Lung (tissue), 12 donors: Measurements from ENCODE around the gene ZDHHC3. TPM values are rescaled to one million over a fixed set of nuclear protein-coding genes. Genes with fewer than 3 reads are reported as not detected.

Experiments used
- ATAC-seq: fragments of 200-7000 bp; cut with Tn5 transposase; one replicate; pipeline ENCODE4 v1.9.1; 2020; ENCODE audit warnings: moderate number of reproducible peaks; ENCODE audit not compliant: insufficient read depth, low FRiP score
- DNase-seq, 3 donors: peaks; one replicate each; pipeline ENCODE4 v3.0.0-alpha.2; 2013 to 2017
- H3K27ac ChIP-seq, 2 donors: one replicate each; pipeline ENCODE4 v1.5.1; 2013; ENCODE audit warnings: mild to moderate bottlenecking in 2 of 2, moderate library complexity in 2 of 2, control low read depth in 1 of 2, inconsistent platforms in 1 of 2, low read depth in 1 of 2, low read length in 1 of 2
- H3K27me3 ChIP-seq, 3 donors: one replicate each; pipeline ENCODE4 v1.5.1; 2013; ENCODE audit warnings: low read length in 2 of 3; ENCODE audit not compliant: control insufficient read depth in 3 of 3, insufficient read depth in 3 of 3
- H3K36me3 ChIP-seq, 4 donors: one replicate each; pipeline ENCODE4 v1.5.1; 2013; ENCODE audit warnings: low read length in 4 of 4, mild to moderate bottlenecking in 1 of 4, moderate library complexity in 1 of 4; ENCODE audit not compliant: control insufficient read depth in 4 of 4, insufficient read depth in 4 of 4
- H3K4me1 ChIP-seq, 5 donors: one replicate each; pipeline ENCODE4 v1.5.1; 2013; ENCODE audit warnings: low read length in 5 of 5, mild to moderate bottlenecking in 2 of 5, moderate library complexity in 1 of 5; ENCODE audit not compliant: control insufficient read depth in 5 of 5, insufficient read depth in 5 of 5
- H3K4me3 ChIP-seq: one replicate; pipeline ENCODE4 v1.5.1; 2013; ENCODE audit warnings: mild to moderate bottlenecking, control low read depth, moderate library complexity
- H3K9ac ChIP-seq, 2 donors: one replicate each; pipeline ENCODE4 v1.5.1; 2013; ENCODE audit warnings: low read length in 2 of 2, control low read depth in 1 of 2; ENCODE audit not compliant: insufficient read depth in 1 of 2
- H3K9me3 ChIP-seq, 4 donors: one replicate each; pipeline ENCODE4 v1.5.1; 2013; ENCODE audit warnings: low read length in 3 of 4, mild to moderate bottlenecking in 1 of 4, moderate library complexity in 1 of 4; ENCODE audit not compliant: control insufficient read depth in 4 of 4, insufficient read depth in 3 of 4
- CTCF ChIP-seq: IDR thresholded peaks from 2 replicates; pipeline ENCODE4 v1.5.1; 2012; ENCODE audit warnings: mild to moderate bottlenecking; ENCODE audit errors: control extremely low read depth, extremely low read depth
- WGBS, 2 donors: extraction: QIAGEN DNeasy Blood & Tissue Kit; methylation state at CpG; one replicate each; pipeline ENCODE4 v1.1.7; 2013; 5-methylcytosine and 5-hydroxymethylcytosine counted together
- polyA plus RNA-seq, 2 donors: library from polyadenylated mRNA; stranded (reverse); fragments of 200-250 nt; gene quantifications; one replicate each; pipeline ENCODE4 v1.2.1, GENCODE V29; 2013
- total RNA-seq, 2 donors: library from RNA; depleted of rRNA in 1 of 2; stranded (reverse); fragments of >200 nt in 1 of 2; gene quantifications; one replicate each; pipeline ENCODE4 v1.2.1, GENCODE V29; 2014 to 2021
- donor health status: control.
- donor health status: control.
- donor health status: Bipolar disorder and iron deficiency.
- donor health status: healthy.
- donor health status: DM: yes; HTN: yes; CAD: no.

Gene ZDHHC3
- total and polyA plus RNA-seq, 4 donors, result 49.8 to 96.2 (median 78.0) TPM

- Histone ChIP-seq H3K36me3 (peaks cover 9 to 21% (median 13%) of the 10 kb centered on the region in 4 donors), H3K9me3 (no peaks in the 10 kb centered on the region), H3K9ac (no peak overlapping the region), H3K27me3 (no peaks in the 10 kb centered on the region), H3K27ac (no peak overlapping the region), H3K4me1 (peaks cover 2 to 17% (median 12%) of the 10 kb centered on the region in 5 donors), H3K4me3 (no peak overlapping the region)
- ATAC-seq (no peak), DNase-seq (no peak)
- 49 to 82% methylated on average over 3 of the region's 3 CpGs for WGBS, 2 donors
- no peak for TF ChIP-seq CTCF
Measured at GRCh38 chr3:44961888-44962287, 14.1 kb downstream of the ZDHHC3 start.

DNA sequence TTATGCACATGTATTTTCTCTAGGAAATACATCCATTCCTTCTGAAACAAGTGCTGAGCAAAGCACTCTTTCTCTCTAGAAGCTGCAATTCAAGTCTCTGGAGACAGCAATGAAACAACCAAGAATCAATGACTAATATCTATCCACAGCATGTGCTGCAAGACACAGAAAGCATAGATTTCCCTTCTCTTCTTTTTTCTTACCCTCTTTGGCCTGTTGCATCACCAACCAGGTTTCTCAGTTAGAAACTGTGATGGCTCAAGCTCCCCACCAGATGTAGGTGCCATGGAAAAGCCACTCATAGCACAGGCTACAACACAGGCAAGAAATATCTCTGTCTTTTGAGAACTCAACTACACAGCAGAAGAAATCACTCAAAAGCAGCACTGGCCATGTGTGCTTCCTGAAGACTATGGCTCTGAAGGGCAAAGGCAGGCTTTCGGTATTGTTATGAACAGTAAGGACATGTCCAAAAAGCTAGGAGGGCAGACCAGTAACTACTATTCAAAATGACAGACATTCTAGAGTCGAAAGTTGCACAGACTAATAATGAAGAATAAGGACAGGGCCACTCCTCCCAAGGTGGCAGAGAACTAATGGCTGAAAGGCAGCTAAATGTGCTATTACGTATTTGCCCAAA is 15.5 kb downstream of the ZDHHC3 start:
- H3K9ac ChIP-seq, result no peak overlapping the region
- DNase-seq (no peak), ATAC-seq (no peak)
- H3K27ac ChIP-seq, result no peak overlapping the region
- WGBS, 2 donors, result 95 to 96% methylated on average over 3 of the region's 3 CpGs
- H3K27me3 ChIP-seq, result no peaks in the 10 kb centered on the region
- no peak for TF ChIP-seq CTCF
- peaks cover 9 to 21% (median 15%) of the 10 kb centered on the region in 4 donors for H3K36me3 ChIP-seq
- peaks cover 2 to 22% (median 12%) of the 10 kb centered on the region in 5 donors for H3K4me1 ChIP-seq
- H3K9me3 ChIP-seq, result no peaks in the 10 kb centered on the region
- H3K4me3 ChIP-seq, result no peak overlapping the region

DNA sequence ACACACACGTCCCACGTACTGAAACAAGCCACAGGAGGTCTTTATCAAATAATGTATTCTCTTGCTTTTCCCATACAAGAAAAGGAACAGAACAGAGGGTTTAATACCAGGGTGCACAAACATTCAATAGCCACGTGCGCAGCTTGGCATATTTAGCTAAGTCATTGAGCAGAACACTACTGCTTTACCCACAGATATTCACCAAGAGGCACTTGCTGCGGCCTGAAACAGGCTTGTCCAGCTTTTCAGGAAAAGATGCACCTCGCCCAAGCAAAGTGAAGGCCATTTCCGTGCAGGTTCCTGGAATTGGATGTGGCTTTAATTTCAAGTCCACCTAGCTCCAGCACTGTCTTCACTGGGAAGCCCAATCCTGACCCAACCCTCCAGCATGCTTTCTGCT is 17.6 kb downstream of the ZDHHC3 start:
- Histone ChIP-seq H3K36me3 (peaks cover 9 to 21% (median 15%) of the 10 kb centered on the region in 4 donors), H3K4me3 (no peak overlapping the region), H3K4me1 (peaks cover 2 to 20% (median 10%) of the 10 kb centered on the region in 5 donors), H3K9me3 (no peaks in the 10 kb centered on the region), H3K27ac (no peak overlapping the region), H3K27me3 (no peaks in the 10 kb centered on the region), H3K9ac (no peak overlapping the region)
- TF ChIP-seq CTCF, result no peak
- 70 to 85% methylated on average over 7 of the region's 7 CpGs for WGBS, 2 donors
- DNase-seq (peak; percentile 24 to 58 (median 50)), ATAC-seq (no peak)
